CD8-positive, alpha-beta memory T cell (primary cell): ENCODE data around the gene C6orf132. TPM values are rescaled to one million over a fixed set of nuclear protein-coding genes. Genes with fewer than 3 reads are reported as not detected.
A peak's percentile ranks its signal among the peaks of the same experiment; 100 is the strongest.

Experiments
- CTCF ChIA-PET: fragments of 350-600 bp; sonication (Branson Sonifier 250); formaldehyde crosslinking; loops from one replicate; lab custom pipeline; 2021; ENCODE audit warnings: antibody characterized with exemption; lab: Charles Lee
- POLR2A ChIA-PET: fragments of 350-600 bp; sonication (Branson Sonifier 250); formaldehyde crosslinking; loops from one replicate; lab custom pipeline; 2021; ENCODE audit warnings: antibody characterized with exemption; lab: Charles Lee
- DNase-seq, 5 donors: peaks; one replicate each; pipeline versions ENCODE4 v3.0.0 to v3.0.0-alpha.2; 2020 to 2022; ENCODE audit warnings: mixed read lengths in 1 of 5
- H3K27ac ChIP-seq: one replicate; pipeline ENCODE4 v1.7.0; 2013; ENCODE audit warnings: low read depth, mild to moderate bottlenecking, low read length, moderate library complexity
- H3K27me3 ChIP-seq: 2 replicates; pipeline ENCODE4 v1.7.0; 2013; ENCODE audit warnings: low read length, mild to moderate bottlenecking; ENCODE audit not compliant: insufficient read depth, poor library complexity, severe bottlenecking
- H3K36me3 ChIP-seq: 2 replicates; pipeline ENCODE4 v1.7.0; 2013; ENCODE audit warnings: mild to moderate bottlenecking, low read length, moderate library complexity; ENCODE audit not compliant: insufficient read depth
- H3K4me1 ChIP-seq: 2 replicates; pipeline ENCODE4 v1.7.0; 2013; ENCODE audit warnings: mild to moderate bottlenecking, low read length, moderate library complexity; ENCODE audit not compliant: insufficient read depth
- H3K4me3 ChIP-seq: 2 replicates; pipeline ENCODE4 v1.7.0; 2013; ENCODE audit warnings: mild to moderate bottlenecking, low read length
- H3K9me3 ChIP-seq: 2 replicates; pipeline ENCODE4 v1.7.0; 2013; ENCODE audit warnings: mild to moderate bottlenecking, low read length
- H3K27ac Mint-ChIP-seq, 8 donors: one replicate each; pipeline ENCODE4 v1.8.0; 2020 to 2021; ENCODE audit warnings: mixed read lengths in 8 of 8, mild to moderate bottlenecking in 6 of 8, inconsistent platforms in 3 of 8, moderate library complexity in 3 of 8
- H3K27me3 Mint-ChIP-seq, 2 donors: one replicate each; pipeline ENCODE4 v1.8.0; 2020 to 2021; ENCODE audit warnings: mixed read lengths in 2 of 2, mild to moderate bottlenecking in 1 of 2, moderate library complexity in 1 of 2
- H3K36me3 Mint-ChIP-seq, 3 donors: one replicate each; pipeline ENCODE4 v1.8.0; 2020 to 2021; ENCODE audit warnings: mixed read lengths in 3 of 3, inconsistent platforms in 1 of 3, mild to moderate bottlenecking in 1 of 3
- H3K4me1 Mint-ChIP-seq, 3 donors: one replicate each; pipeline ENCODE4 v1.8.0; 2020 to 2021; ENCODE audit warnings: mixed read lengths in 3 of 3, inconsistent platforms in 1 of 3, mild to moderate bottlenecking in 1 of 3
- H3K4me3 Mint-ChIP-seq, 7 donors: one replicate each; pipeline ENCODE4 v1.8.0; 2020 to 2021; ENCODE audit warnings: mixed read lengths in 7 of 7, mild to moderate bottlenecking in 6 of 7, moderate library complexity in 4 of 7, inconsistent platforms in 2 of 7
- H3K9me3 Mint-ChIP-seq, 5 donors: one replicate each; pipeline ENCODE4 v1.8.0; 2020 to 2022; ENCODE audit warnings: mixed read lengths in 5 of 5, mild to moderate bottlenecking in 3 of 5, moderate library complexity in 2 of 5, inconsistent platforms in 1 of 5
- polyA plus RNA-seq: library from polyadenylated mRNA; unstranded; fragments of 300-500 nt; fragmentation: Illumina TruSeq; gene quantifications from one replicate; pipeline ENCODE4 v1.2.3, GENCODE V29; 2021
- total RNA-seq, 2 experiments: library from RNA; stranded (reverse); gene quantifications; one replicate each; pipeline ENCODE4 v1.2.3, GENCODE V29; 2021

Gene C6orf132
- total and polyA plus RNA-seq, 3 experiments from 2014 or later: 0.15 to 0.16 TPM; not detected in 1

GRCh38 chr6:42118162-42119001 is 24.0 kb downstream of the C6orf132 start:
- H3K27me3 ChIP-seq: no peaks in the 10 kb centered on the region
- no peak overlapping the region for H3K4me3 ChIP-seq
- H3K36me3 ChIP-seq: no peaks in the 10 kb centered on the region
- no peaks in the 10 kb centered on the region for H3K9me3 ChIP-seq
- CTCF ChIA-PET: interaction anchor here (0.6 to 3.2 kb wide), 3 partner anchors 14 to 235 kb away, joined by 3 to 16 read pairs (median 5); no protein-coding TSS in a partner anchor
- no peak overlapping the region for H3K4me3 Mint-ChIP-seq
- peaks cover 3 to 14% of the 10 kb centered on the region in 2 donors for H3K27me3 Mint-ChIP-seq
- no peak overlapping the region for H3K27ac ChIP-seq
- H3K4me1 Mint-ChIP-seq: no peaks in the 10 kb centered on the region
- H3K9me3 Mint-ChIP-seq: no peaks in the 10 kb centered on the region
- H3K36me3 Mint-ChIP-seq: no peaks in the 10 kb centered on the region
- POLR2A ChIA-PET: interaction anchor here (0.6 kb wide), 1 partner anchor 28 kb away, joined by 3 read pairs; no protein-coding TSS in a partner anchor
- no peak overlapping the region for H3K27ac Mint-ChIP-seq
- no peaks in the 10 kb centered on the region for H3K4me1 ChIP-seq
- DNase-seq: no peak

GRCh38 chr6:42117843-42118161 is 24.6 kb downstream of the C6orf132 start:
- CTCF ChIA-PET: interaction anchor here (3.2 kb wide), 1 partner anchor 14 kb away, joined by 16 read pairs; no protein-coding TSS in a partner anchor
- H3K9me3 ChIP-seq: no peaks in the 10 kb centered on the region
- H3K27me3 ChIP-seq: no peaks in the 10 kb centered on the region
- Mint-ChIP-seq H3K27ac (no peak overlapping the region), H3K27me3 (peaks cover 3 to 14% of the 10 kb centered on the region in 2 donors), H3K4me1 (no peaks in the 10 kb centered on the region), H3K4me3 (no peak overlapping the region), H3K9me3 (no peaks in the 10 kb centered on the region), H3K36me3 (no peaks in the 10 kb centered on the region)
- no peaks in the 10 kb centered on the region for H3K4me1 ChIP-seq
- H3K36me3 ChIP-seq: no peaks in the 10 kb centered on the region
- no peak overlapping the region for H3K27ac ChIP-seq
- POLR2A ChIA-PET: no interaction called here
- DNase-seq: no peak
- H3K4me3 ChIP-seq: no peak overlapping the region

DNA sequence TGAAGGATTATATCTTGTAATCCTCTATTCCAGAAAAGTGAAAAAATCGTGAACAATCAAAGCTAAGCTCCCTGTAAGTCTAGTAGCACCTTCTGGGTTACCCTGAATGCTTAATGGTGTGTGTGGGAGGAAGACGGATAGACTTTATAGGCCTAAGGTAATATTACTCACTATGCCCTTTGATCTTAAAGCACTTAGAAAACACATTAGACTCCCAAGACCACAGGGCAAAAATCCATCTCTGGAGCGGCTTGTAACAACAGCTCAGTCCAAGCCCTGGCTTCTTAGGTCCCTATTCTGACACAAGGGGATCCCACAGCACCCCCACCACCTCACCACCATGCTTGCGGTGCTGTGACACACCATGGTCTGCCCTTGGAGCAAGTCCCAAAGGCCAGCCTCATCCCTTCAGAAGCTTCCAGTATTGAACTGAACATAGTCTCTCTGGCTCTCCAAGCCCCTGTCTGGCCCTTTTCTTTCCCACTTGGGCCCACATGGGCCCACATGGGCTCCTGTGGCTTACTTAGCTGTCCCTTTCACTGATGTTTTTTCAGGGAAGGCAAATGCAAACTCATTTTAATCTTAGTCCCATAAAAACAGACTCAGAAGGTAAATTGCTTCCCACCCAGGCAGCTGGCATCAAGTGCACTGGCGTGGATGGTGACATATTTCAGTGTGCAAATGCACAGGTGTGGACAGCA is 28.3 kb downstream of the C6orf132 start:
- Mint-ChIP-seq H3K4me3 (no peak overlapping the region), H3K27me3 (peaks cover 3 to 17% of the 10 kb centered on the region in 2 donors), H3K27ac (no peak overlapping the region), H3K4me1 (no peaks in the 10 kb centered on the region), H3K9me3 (peaks cover 0 to 2% (median 0%) of the 10 kb centered on the region in 5 donors), H3K36me3 (no peaks in the 10 kb centered on the region)
- ChIA-PET CTCF (interaction anchor here (0.9 kb wide), 1 partner anchor 9 kb away, joined by 3 read pairs; no protein-coding TSS in a partner anchor), POLR2A (no interaction called here)
- Histone ChIP-seq H3K36me3 (no peaks in the 10 kb centered on the region), H3K27me3 (no peaks in the 10 kb centered on the region), H3K27ac (no peak overlapping the region), H3K4me3 (no peak overlapping the region), H3K9me3 (no peaks in the 10 kb centered on the region), H3K4me1 (no peaks in the 10 kb centered on the region)
- no peak for DNase-seq

DNA sequence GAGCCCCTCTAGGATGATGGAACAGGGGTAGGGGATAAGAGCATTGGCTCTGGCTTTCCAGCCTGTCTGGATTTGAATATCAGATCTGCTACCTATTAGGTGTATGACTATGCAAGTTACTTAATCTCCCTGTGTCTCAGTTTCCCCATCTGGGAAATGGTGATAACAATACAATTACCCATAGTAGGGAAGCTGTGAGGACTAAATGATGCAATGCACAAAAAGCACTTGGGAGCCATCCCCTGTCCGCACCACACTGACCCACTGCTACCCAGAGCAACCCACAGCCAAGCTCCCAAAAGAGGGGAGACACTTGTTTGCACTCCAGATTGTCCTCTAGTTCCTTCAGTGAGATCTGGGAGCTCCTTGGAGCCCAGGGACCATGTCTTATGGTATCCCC is 30.1 kb downstream of the C6orf132 start:
- Histone ChIP-seq H3K36me3 (no peaks in the 10 kb centered on the region), H3K4me3 (no peak overlapping the region), H3K27me3 (no peaks in the 10 kb centered on the region), H3K9me3 (no peaks in the 10 kb centered on the region), H3K27ac (no peak overlapping the region), H3K4me1 (no peaks in the 10 kb centered on the region)
- H3K27ac Mint-ChIP-seq: no peak overlapping the region
- H3K36me3 Mint-ChIP-seq: no peaks in the 10 kb centered on the region
- H3K4me3 Mint-ChIP-seq: no peak overlapping the region
- ChIA-PET POLR2A (no interaction called here), CTCF (interaction anchor here (1.4 kb wide), 1 partner anchor 8 kb away, joined by 7 read pairs; no protein-coding TSS in a partner anchor)
- H3K27me3 Mint-ChIP-seq: peaks cover 3 to 16% of the 10 kb centered on the region in 2 donors
- no peak for DNase-seq
- no peaks in the 10 kb centered on the region for H3K4me1 Mint-ChIP-seq
- H3K9me3 Mint-ChIP-seq: peaks cover 0 to 2% (median 0%) of the 10 kb centered on the region in 5 donors

GRCh38 chr6:42110683-42111082 is 31.7 kb downstream of the C6orf132 start:
- POLR2A ChIA-PET: no interaction called here
- DNase-seq: no peak
- no peaks in the 10 kb centered on the region for H3K4me1 ChIP-seq
- H3K36me3 ChIP-seq: no peaks in the 10 kb centered on the region
- H3K36me3 Mint-ChIP-seq: no peaks in the 10 kb centered on the region
- H3K27ac ChIP-seq: no peak overlapping the region
- H3K27me3 Mint-ChIP-seq: peaks cover 0 to 3% of the 10 kb centered on the region in 2 donors
- H3K27ac Mint-ChIP-seq: no peak overlapping the region
- CTCF ChIA-PET: interaction anchor here (1.9 kb wide), 1 partner anchor 8 kb away, joined by 5 read pairs; no protein-coding TSS in a partner anchor
- H3K9me3 Mint-ChIP-seq: peaks cover 0 to 2% (median 0%) of the 10 kb centered on the region in 5 donors
- H3K4me1 Mint-ChIP-seq: no peaks in the 10 kb centered on the region
- H3K9me3 ChIP-seq: no peaks in the 10 kb centered on the region
- H3K27me3 ChIP-seq: no peaks in the 10 kb centered on the region
- no peak overlapping the region for H3K4me3 Mint-ChIP-seq
- no peak overlapping the region for H3K4me3 ChIP-seq

DNA sequence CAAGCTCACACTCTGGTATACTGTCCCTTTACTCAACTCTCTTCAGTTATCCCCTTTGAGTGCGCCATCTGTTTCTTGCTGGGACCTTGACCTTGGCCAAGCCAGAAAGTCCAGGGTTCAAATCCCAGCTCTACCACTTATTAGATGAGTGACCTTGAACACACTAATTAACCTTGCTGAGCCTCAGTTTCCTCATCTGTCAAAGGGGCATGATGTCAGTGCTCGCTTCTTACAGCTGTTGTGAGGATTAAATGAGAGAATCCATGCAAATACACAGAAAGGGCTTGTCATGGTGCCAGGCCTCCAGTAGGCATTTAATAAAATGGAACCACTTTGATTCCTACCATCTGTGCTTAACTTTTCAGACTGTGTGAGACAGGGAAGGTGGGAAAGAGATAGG is 34.3 kb downstream of the C6orf132 start:
- Mint-ChIP-seq H3K27ac (no peak overlapping the region), H3K4me3 (no peak overlapping the region), H3K4me1 (peaks cover 7 to 8% (median 7%) of the 10 kb centered on the region in 3 donors), H3K9me3 (peaks cover 0 to 2% (median 0%) of the 10 kb centered on the region in 5 donors), H3K36me3 (no peaks in the 10 kb centered on the region), H3K27me3 (peaks cover 0 to 3% of the 10 kb centered on the region in 2 donors)
- H3K27ac ChIP-seq: no peak overlapping the region
- DNase-seq: no peak
- H3K4me1 ChIP-seq: peaks cover 6% of the 10 kb centered on the region
- no peaks in the 10 kb centered on the region for H3K27me3 ChIP-seq
- no peaks in the 10 kb centered on the region for H3K9me3 ChIP-seq
- no peak overlapping the region for H3K4me3 ChIP-seq
- CTCF ChIA-PET: no interaction called here
- H3K36me3 ChIP-seq: no peaks in the 10 kb centered on the region
- POLR2A ChIA-PET: no interaction called here

- peaks cover 6% of the 10 kb centered on the region for H3K4me1 ChIP-seq
- H3K27ac Mint-ChIP-seq: no peak overlapping the region
- ChIA-PET CTCF (interaction anchor here (2.5 kb wide), 1 partner anchor 11 kb away, joined by 18 read pairs; no protein-coding TSS in a partner anchor), POLR2A (no interaction called here)
- H3K27ac ChIP-seq: no peak overlapping the region
- peaks cover 0 to 3% of the 10 kb centered on the region in 2 donors for H3K27me3 Mint-ChIP-seq
- peaks cover 0 to 2% (median 0%) of the 10 kb centered on the region in 5 donors for H3K9me3 Mint-ChIP-seq
- H3K27me3 ChIP-seq: no peaks in the 10 kb centered on the region
- H3K4me3 Mint-ChIP-seq: peak overlapping the region in 5 of 7 donors; percentile 8 to 43 (median 32)
- H3K9me3 ChIP-seq: no peaks in the 10 kb centered on the region
- H3K4me1 Mint-ChIP-seq: peaks cover 7 to 8% (median 7%) of the 10 kb centered on the region in 3 donors
- H3K4me3 ChIP-seq: no peak overlapping the region
- no peaks in the 10 kb centered on the region for H3K36me3 Mint-ChIP-seq
- DNase-seq: no peak
- no peaks in the 10 kb centered on the region for H3K36me3 ChIP-seq
Measured at GRCh38 chr6:42106112-42107023, 36.1 kb downstream of the C6orf132 start.
